Measurements from ENCODE around the gene RAPGEF5.

Gene RAPGEF5

GRCh38 chr7:22144950-22145349 is 212.0 kb downstream of the RAPGEF5 start:
- DNase-seq, result no peak

- no peak for DNase-seq
Measured at GRCh38 chr7:22143491-22143890, 213.5 kb downstream of the RAPGEF5 start.

- DNase-seq, result no peak
Measured at GRCh38 chr7:22142572-22142971, 214.4 kb downstream of the RAPGEF5 start.

- no peak for DNase-seq
Measured at GRCh38 chr7:22141355-22141754, 215.6 kb downstream of the RAPGEF5 start.

GRCh38 chr7:22140578-22140977 is 216.4 kb downstream of the RAPGEF5 start:
- no peak for DNase-seq

GRCh38 chr7:22138886-22139285 is 218.1 kb downstream of the RAPGEF5 start:
- DNase-seq, result no peak

GRCh38 chr7:22138106-22138505 is 218.8 kb downstream of the RAPGEF5 start:
- DNase-seq, result no peak

GRCh38 chr7:22137466-22137865 is 219.5 kb downstream of the RAPGEF5 start:
- DNase-seq, result no peak

GRCh38 chr7:22137026-22137425 is 219.9 kb downstream of the RAPGEF5 start:
- DNase-seq, result no peak

GRCh38 chr7:22129819-22130580 is 227.0 kb downstream of the RAPGEF5 start:
- no peak for DNase-seq

GRCh38 chr7:22129166-22129565 is 227.8 kb downstream of the RAPGEF5 start:
- DNase-seq, result no peak

- DNase-seq, result no peak
Measured at GRCh38 chr7:22128528-22128920, 228.4 kb downstream of the RAPGEF5 start.

- DNase-seq, result no peak
Measured at GRCh38 chr7:22127835-22128527, 229.0 kb downstream of the RAPGEF5 start.

- no peak for DNase-seq
Measured at GRCh38 chr7:22125436-22125835, 231.5 kb downstream of the RAPGEF5 start.

- no peak for DNase-seq
Measured at GRCh38 chr7:22124941-22125340, 232.0 kb downstream of the RAPGEF5 start.

- DNase-seq, result no peak
Measured at GRCh38 chr7:22123139-22123538, 233.8 kb downstream of the RAPGEF5 start.

- DNase-seq, result no peak
Measured at GRCh38 chr7:22121702-22122474, 235.1 kb downstream of the RAPGEF5 start.

GRCh38 chr7:22120391-22121053 is 236.4 kb downstream of the RAPGEF5 start:
- no peak for DNase-seq

GRCh38 chr7:22117222-22117621 is 239.7 kb downstream of the RAPGEF5 start:
- DNase-seq, result no peak

GRCh38 chr7:22116451-22117030 is 240.4 kb downstream of the RAPGEF5 start:
- DNase-seq, result no peak

- DNase-seq, result no peak
Measured at GRCh38 chr7:22115689-22116088, 241.3 kb downstream of the RAPGEF5 start.

GRCh38 chr7:22114440-22114981 is 242.4 kb downstream of the RAPGEF5 start:
- no peak for DNase-seq

All from amniotic stem cell (primary cell).